CD14-positive monocyte (primary cell): ENCODE measurements around the gene POMGNT2. TPM values are rescaled to one million over a fixed set of nuclear protein-coding genes. Genes with fewer than 3 reads are reported as not detected.

ENCODE experiments used
- DNase-seq, 3 donors: peaks; one replicate each; pipeline ENCODE4 v3.0.0-alpha.2; 2011 to 2022
- H2AFZ ChIP-seq: 2 replicates; pipeline ENCODE4 v1.6.0; 2012; ENCODE audit warnings: mild to moderate bottlenecking, low read depth, low read length, inconsistent platforms; ENCODE audit not compliant: insufficient read depth, poor library complexity, severe bottlenecking
- H3K27ac ChIP-seq, 2 donors: 1 replicate in 1 of 2; 2 replicates in 1 of 2; pipeline ENCODE4 v1.5.1; 2012 to 2013; ENCODE audit warnings: low read length in 2 of 2, control low read depth in 1 of 2, inconsistent platforms in 1 of 2, low read depth in 1 of 2, mild to moderate bottlenecking in 1 of 2
- H3K27me3 ChIP-seq, 2 donors: one replicate each; pipeline versions ENCODE4 v1.6.0 to v1.6.1; 2011 to 2013; ENCODE audit warnings: low read length in 2 of 2; ENCODE audit not compliant: control insufficient read depth in 2 of 2, insufficient read depth in 2 of 2
- H3K36me3 ChIP-seq, 2 donors: replicated peaks in 1 of 2; 1 replicate in 1 of 2; 2 replicates in 1 of 2; pipeline versions ENCODE4 v1.5.1 to v1.6.1; 2012 to 2013; ENCODE audit warnings: low read length in 2 of 2, control low read depth in 1 of 2, inconsistent platforms in 1 of 2, mild to moderate bottlenecking in 1 of 2; ENCODE audit not compliant: insufficient read depth in 2 of 2, control insufficient read depth in 1 of 2
- H3K4me1 ChIP-seq, 2 donors: 1 replicate in 1 of 2; 2 replicates in 1 of 2; pipeline versions ENCODE4 v1.5.1 to v1.6.1; 2012 to 2013; ENCODE audit warnings: low read length in 2 of 2, control low read depth in 1 of 2, inconsistent platforms in 1 of 2, mild to moderate bottlenecking in 1 of 2, moderate library complexity in 1 of 2; ENCODE audit not compliant: insufficient read depth in 2 of 2, control insufficient read depth in 1 of 2
- H3K4me2 ChIP-seq: replicated peaks from 2 replicates; pipeline ENCODE3; 2012; ENCODE audit warnings: low read length, moderate library complexity, mild to moderate bottlenecking; ENCODE audit not compliant: poor library complexity, severe bottlenecking; ENCODE audit errors: extremely low read depth
- H3K4me3 ChIP-seq, 3 experiments: fragments of 200-600 bp in 1 of 3; sonication (generic) in 1 of 3; replicated peaks in 1 of 3; 1 replicate in 2 of 3; 2 replicates in 1 of 3; pipeline ENCODE4 v1.5.1; 2011 to 2013; ENCODE audit warnings: low read length in 3 of 3, mild to moderate bottlenecking in 3 of 3, control low read depth in 2 of 3, low read depth in 2 of 3, inconsistent platforms in 1 of 3, moderate library complexity in 1 of 3
- H3K79me2 ChIP-seq: 2 replicates; pipeline ENCODE4 v1.6.0; 2012; ENCODE audit warnings: mild to moderate bottlenecking, control low read depth, inconsistent platforms, low read length, moderate library complexity; ENCODE audit not compliant: insufficient read depth
- H3K9ac ChIP-seq: 2 replicates; pipeline ENCODE4 v1.6.0; 2017; ENCODE audit warnings: low read length, mild to moderate bottlenecking; ENCODE audit not compliant: insufficient read depth, poor library complexity, severe bottlenecking
- H3K9me3 ChIP-seq, 2 donors: replicated peaks in 1 of 2; 1 replicate in 1 of 2; 2 replicates in 1 of 2; pipeline versions ENCODE4 v1.5.1 to v1.6.1; 2012 to 2013; ENCODE audit warnings: low read length in 2 of 2, control low read depth in 1 of 2; ENCODE audit not compliant: control insufficient read depth in 1 of 2, insufficient read depth in 1 of 2
- H4K20me1 ChIP-seq: 2 replicates; pipeline ENCODE4 v1.6.0; 2012; ENCODE audit warnings: mild to moderate bottlenecking, low read length, control low read depth, moderate library complexity; ENCODE audit not compliant: insufficient read depth
- H3K27ac Mint-ChIP-seq, 7 donors: one replicate each; pipeline ENCODE4 v1.8.0; 2020; ENCODE audit warnings: mild to moderate bottlenecking in 7 of 7, mixed read lengths in 7 of 7, moderate library complexity in 6 of 7, inconsistent platforms in 2 of 7
- H3K27me3 Mint-ChIP-seq, 3 donors: one replicate each; pipeline ENCODE4 v1.8.0; 2021 to 2022; ENCODE audit warnings: low read depth in 3 of 3, mild to moderate bottlenecking in 3 of 3, mixed read lengths in 3 of 3, moderate library complexity in 3 of 3, inconsistent platforms in 1 of 3
- H3K36me3 Mint-ChIP-seq, 2 donors: one replicate each; pipeline ENCODE4 v1.8.0; 2020; ENCODE audit warnings: mixed read lengths in 2 of 2, inconsistent platforms in 1 of 2, mild to moderate bottlenecking in 1 of 2
- H3K4me1 Mint-ChIP-seq: one replicate; pipeline ENCODE4 v1.8.0; 2020; ENCODE audit warnings: mild to moderate bottlenecking, mixed read lengths
- H3K4me3 Mint-ChIP-seq, 2 donors: one replicate each; pipeline ENCODE4 v1.8.0; 2020; ENCODE audit warnings: mild to moderate bottlenecking in 2 of 2, mixed read lengths in 2 of 2, moderate library complexity in 1 of 2
- H3K9me3 Mint-ChIP-seq, 7 donors: one replicate each; pipeline ENCODE4 v1.8.0; 2020 to 2022; ENCODE audit warnings: mixed read lengths in 7 of 7, mild to moderate bottlenecking in 6 of 7, moderate library complexity in 6 of 7, inconsistent platforms in 2 of 7
- WGBS: methylation state at CpG from one replicate; pipeline ENCODE4 v1.1.5; 2013; ENCODE audit warnings: missing lambda C conversion rate; ENCODE audit not compliant: insufficient coverage; 5-methylcytosine and 5-hydroxymethylcytosine counted together
- intact Hi-C, 2 donors: fragments of 100-400 bp; cut with micrococcal nuclease; formaldehyde crosslinking; loops; one replicate each; pipeline versions ENCODE4 v1.15.0 to v1.15.1; 2023
- polyA plus RNA-seq, 3 donors: library from polyadenylated mRNA; depleted of rRNA in 1 of 3; unstranded in 2 of 3; stranded (reverse) in 1 of 3; fragments of 300-500 nt in 2 of 3; fragments of >200 nt in 1 of 3; fragmentation: Illumina TruSeq in 2 of 3; gene quantifications; 1 replicate in 2 of 3; 2 replicates in 1 of 3; pipeline ENCODE4 v1.2.3, GENCODE V29; 2012 to 2021
- TF ChIP-seq, protein P1 (sequence below): fragments of 200-600 bp; IDR thresholded peaks from one replicate; pipeline ENCODE4 v1.8.0; 2022; ENCODE audit warnings: antibody characterized with exemption, mild to moderate bottlenecking

The POMGNT2 gene
- polyA plus RNA-seq, 3 donors = 4.3 to 5.1 (median 4.4) TPM

DNA sequence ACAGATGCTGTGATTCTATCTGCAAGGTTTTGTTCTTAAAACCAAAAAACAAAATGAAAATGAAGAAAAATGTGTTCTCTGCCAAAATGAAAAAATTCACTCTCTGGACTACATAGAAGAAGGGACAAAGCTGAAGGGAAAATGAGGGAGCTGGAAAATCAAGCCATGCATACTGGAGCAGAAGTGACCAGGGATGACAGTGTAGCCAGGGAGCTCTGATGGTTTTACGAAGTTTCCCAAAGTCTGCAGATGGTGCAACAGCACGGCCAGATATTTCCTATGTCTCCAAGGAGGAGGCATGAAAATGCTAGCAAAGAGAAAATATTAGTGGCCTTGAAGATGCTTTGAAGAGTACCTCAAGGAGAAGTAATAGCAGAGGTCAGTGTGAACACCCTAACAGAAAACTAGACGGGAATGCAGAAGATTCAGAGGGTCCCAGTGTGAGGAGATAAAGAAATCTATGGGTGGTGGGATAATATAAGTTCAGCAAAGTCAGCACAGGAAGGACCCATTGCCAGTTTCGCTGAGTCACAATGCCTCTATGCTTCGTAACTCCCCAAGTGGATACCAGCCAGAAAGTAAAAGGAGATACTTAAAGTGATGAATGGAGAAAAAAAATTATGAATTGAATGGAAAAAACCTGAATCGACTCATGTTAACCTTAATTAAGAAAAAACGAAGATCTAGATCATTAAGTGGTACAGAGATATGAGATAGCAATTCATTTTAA is 39.0 kb upstream of the POMGNT2 start:
- intact Hi-C loops = no loop called here
- H3K9me3 Mint-ChIP-seq = peaks cover 0 to 9% (median 3%) of the 10 kb centered on the region in 7 donors
- peak overlapping the region; percentile 16 for H3K4me2 ChIP-seq
- no peaks in the 10 kb centered on the region for H4K20me1 ChIP-seq
- H3K27ac ChIP-seq = no peak overlapping the region
- H3K36me3 Mint-ChIP-seq = no peaks in the 10 kb centered on the region
- peak overlapping the region in 1 of 2 donors; percentile 14 for H3K4me3 Mint-ChIP-seq
- H3K27me3 ChIP-seq = no peaks in the 10 kb centered on the region
- peaks cover 9 to 10% of the 10 kb centered on the region in 2 donors for H3K4me1 ChIP-seq
- peaks cover 9% of the 10 kb centered on the region for H3K4me1 Mint-ChIP-seq
- H3K9me3 ChIP-seq = no peaks in the 10 kb centered on the region
- H3K27ac Mint-ChIP-seq = no peak overlapping the region
- H3K36me3 ChIP-seq = no peaks in the 10 kb centered on the region
- peak overlapping the region; percentile 23 for H2AFZ ChIP-seq
- no peaks in the 10 kb centered on the region for H3K79me2 ChIP-seq
- WGBS = 0% methylated on average over 2 of the region's 7 CpGs
- peaks cover 0 to 5% (median 3%) of the 10 kb centered on the region in 3 donors for H3K27me3 Mint-ChIP-seq
- no peak overlapping the region for H3K9ac ChIP-seq
- peak in 1 of 3 donors; percentile 24 for DNase-seq
- H3K4me3 ChIP-seq = no peak overlapping the region
- TF ChIP-seq, protein P1, sequence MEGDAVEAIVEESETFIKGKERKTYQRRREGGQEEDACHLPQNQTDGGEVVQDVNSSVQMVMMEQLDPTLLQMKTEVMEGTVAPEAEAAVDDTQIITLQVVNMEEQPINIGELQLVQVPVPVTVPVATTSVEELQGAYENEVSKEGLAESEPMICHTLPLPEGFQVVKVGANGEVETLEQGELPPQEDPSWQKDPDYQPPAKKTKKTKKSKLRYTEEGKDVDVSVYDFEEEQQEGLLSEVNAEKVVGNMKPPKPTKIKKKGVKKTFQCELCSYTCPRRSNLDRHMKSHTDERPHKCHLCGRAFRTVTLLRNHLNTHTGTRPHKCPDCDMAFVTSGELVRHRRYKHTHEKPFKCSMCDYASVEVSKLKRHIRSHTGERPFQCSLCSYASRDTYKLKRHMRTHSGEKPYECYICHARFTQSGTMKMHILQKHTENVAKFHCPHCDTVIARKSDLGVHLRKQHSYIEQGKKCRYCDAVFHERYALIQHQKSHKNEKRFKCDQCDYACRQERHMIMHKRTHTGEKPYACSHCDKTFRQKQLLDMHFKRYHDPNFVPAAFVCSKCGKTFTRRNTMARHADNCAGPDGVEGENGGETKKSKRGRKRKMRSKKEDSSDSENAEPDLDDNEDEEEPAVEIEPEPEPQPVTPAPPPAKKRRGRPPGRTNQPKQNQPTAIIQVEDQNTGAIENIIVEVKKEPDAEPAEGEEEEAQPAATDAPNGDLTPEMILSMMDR = no peak

DNA sequence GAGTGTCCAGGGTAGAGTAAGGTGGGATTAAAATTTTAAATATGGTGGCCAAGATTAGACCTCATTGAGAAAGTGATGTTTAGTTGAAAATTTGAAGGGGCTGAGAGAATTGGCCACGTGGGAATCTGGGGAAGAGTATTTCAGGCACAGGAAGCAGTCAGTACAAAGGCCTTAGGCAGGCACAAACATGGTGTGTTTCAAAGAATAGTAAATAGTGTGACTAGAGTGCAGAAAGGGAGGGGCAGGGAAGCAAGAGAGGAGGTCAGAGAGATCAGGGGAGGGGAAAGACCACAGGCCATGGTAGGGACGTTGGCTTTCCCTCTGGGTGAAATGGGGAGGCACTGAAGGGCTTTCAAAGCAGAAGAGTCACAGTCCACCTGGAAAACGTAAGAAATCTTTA is 36.6 kb upstream of the POMGNT2 start:
- Histone ChIP-seq H3K27ac (no peak overlapping the region), H4K20me1 (no peaks in the 10 kb centered on the region), H3K9ac (no peak overlapping the region), H2AFZ (no peak overlapping the region), H3K27me3 (no peaks in the 10 kb centered on the region), H3K36me3 (no peaks in the 10 kb centered on the region), H3K4me2 (no peak overlapping the region), H3K4me3 (no peak overlapping the region), H3K79me2 (no peaks in the 10 kb centered on the region), H3K9me3 (no peaks in the 10 kb centered on the region), H3K4me1 (peaks cover 9 to 10% of the 10 kb centered on the region in 2 donors)
- intact Hi-C loops = no loop called here
- DNase-seq = no peak
- Mint-ChIP-seq H3K4me3 (no peak overlapping the region), H3K9me3 (peaks cover 0 to 10% (median 1%) of the 10 kb centered on the region in 7 donors), H3K4me1 (peaks cover 9% of the 10 kb centered on the region), H3K36me3 (no peaks in the 10 kb centered on the region), H3K27ac (peak overlapping the region in 1 of 7 donors; percentile 0), H3K27me3 (peaks cover 0 to 3% (median 3%) of the 10 kb centered on the region in 3 donors)
- 77% methylated on average over 2 of the region's 3 CpGs for WGBS
- TF ChIP-seq, protein P1 = no peak
